Mesendoderm (in vitro differentiated cells): Measurements from ENCODE around the gene ZIK1.

ENCODE experiments used
- DNase-seq: peaks from one replicate; pipeline ENCODE4 v3.0.0; 2013
- H2AK5ac ChIP-seq: 2 replicates; pipeline ENCODE4 v1.6.1; 2013; ENCODE audit warnings: low read length, inconsistent platforms
- H2BK120ac ChIP-seq: 2 replicates; pipeline ENCODE4 v1.6.1; 2013; ENCODE audit warnings: low read depth, mild to moderate bottlenecking, low read length, moderate library complexity, mixed read lengths
- H2BK15ac ChIP-seq: replicated peaks from 2 replicates; pipeline ENCODE4 v1.6.1; 2013; ENCODE audit warnings: low read depth, mild to moderate bottlenecking, moderate library complexity
- H2BK5ac ChIP-seq: 2 replicates; pipeline ENCODE4 v1.6.1; 2013; ENCODE audit warnings: low read length, inconsistent platforms
- H3K18ac ChIP-seq: 2 replicates; pipeline ENCODE4 v1.6.1; 2013; ENCODE audit warnings: mild to moderate bottlenecking, low read length, mixed read lengths
- H3K23ac ChIP-seq: one replicate; pipeline ENCODE4 v1.6.1; 2013; ENCODE audit warnings: low read length
- H3K27ac ChIP-seq: 2 replicates; pipeline ENCODE4 v1.5.1; 2013; ENCODE audit warnings: low read depth, mild to moderate bottlenecking, inconsistent platforms, low read length, moderate library complexity
- H3K27me3 ChIP-seq: 2 replicates; pipeline ENCODE4 v1.6.1; 2013; ENCODE audit warnings: low read length, control low read depth, mild to moderate bottlenecking, inconsistent platforms; ENCODE audit not compliant: insufficient read depth, poor library complexity
- H3K36me3 ChIP-seq: 2 replicates; pipeline ENCODE4 v1.6.1; 2013; ENCODE audit warnings: low read length, inconsistent platforms; ENCODE audit not compliant: control insufficient read depth, insufficient read depth
- H3K4ac ChIP-seq: one replicate; pipeline ENCODE4 v1.6.1; 2013; ENCODE audit warnings: low read depth, mild to moderate bottlenecking, low read length, moderate library complexity
- H3K4me1 ChIP-seq: 2 replicates; pipeline ENCODE4 v1.6.1; 2013; ENCODE audit warnings: low read depth, low read length, inconsistent platforms; ENCODE audit not compliant: control insufficient read depth
- H3K4me2 ChIP-seq: 2 replicates; pipeline ENCODE4 v1.6.1; 2013; ENCODE audit warnings: low read length
- H3K4me3 ChIP-seq: 2 replicates; pipeline ENCODE4 v1.5.1; 2013; ENCODE audit warnings: mild to moderate bottlenecking, low read length
- H3K56ac ChIP-seq: one replicate; pipeline ENCODE4 v1.6.1; 2013; ENCODE audit warnings: low read length
- H3K79me1 ChIP-seq: 2 replicates; pipeline ENCODE4 v1.6.1; 2013; ENCODE audit warnings: low read length, inconsistent platforms
- H3K79me2 ChIP-seq: 2 replicates; pipeline ENCODE4 v1.6.1; 2013; ENCODE audit warnings: mild to moderate bottlenecking, low read length; ENCODE audit not compliant: control insufficient read depth, insufficient read depth
- H3K9ac ChIP-seq: 2 replicates; pipeline ENCODE4 v1.6.1; 2013; ENCODE audit warnings: low read length, inconsistent platforms
- H4K5ac ChIP-seq: one replicate; pipeline ENCODE4 v1.6.1; 2013; ENCODE audit warnings: low read length
- H4K8ac ChIP-seq: one replicate; pipeline ENCODE4 v1.6.1; 2013; ENCODE audit warnings: low read depth, mild to moderate bottlenecking, control low read depth, low read length, moderate library complexity
- WGBS: extraction: QIAGEN DNeasy Blood & Tissue Kit; methylation state at CpG from one replicate; pipeline ENCODE4 v1.1.7; 2013; ENCODE audit warnings: low lambda C conversion rate, missing lambda C conversion rate; ENCODE audit not compliant: insufficient coverage; ENCODE audit errors: extremely low coverage; 5-methylcytosine and 5-hydroxymethylcytosine counted together

Gene ZIK1

GRCh38 chr19:57583104-57583520, 833 bp upstream of the ZIK1 start:
- Histone ChIP-seq H2AK5ac (no peak overlapping the region), H3K27me3 (no peaks in the 10 kb centered on the region), H3K4me3 (no peak overlapping the region), H2BK120ac (no peak overlapping the region), H3K27ac (no peak overlapping the region), H3K23ac (no peak overlapping the region), H3K79me1 (peaks cover 23% of the 10 kb centered on the region), H3K36me3 (peaks cover 2% of the 10 kb centered on the region), H3K9ac (peak overlapping the region; percentile 28), H4K8ac (no peak overlapping the region), H3K4me1 (no peaks in the 10 kb centered on the region), H3K18ac (peak overlapping the region; percentile 5), H3K56ac (peak overlapping the region; percentile 95), H3K79me2 (peaks cover 13% of the 10 kb centered on the region), H3K4ac (peak overlapping the region; percentile 26), H2BK5ac (no peak overlapping the region), H3K4me2 (peak overlapping the region; percentile 86), H2BK15ac (no peak overlapping the region), H4K5ac (no peak overlapping the region)
- no peak for DNase-seq
- no CpG with 5 or more reads among the region's 21 CpGs for WGBS

GRCh38 chr19:57587529-57587928, 3.6 kb downstream of the ZIK1 start:
- no CpG with 5 or more reads among the region's 1 CpG for WGBS
- Histone ChIP-seq H3K36me3 (peaks cover 18% of the 10 kb centered on the region), H3K79me2 (peaks cover 15% of the 10 kb centered on the region), H3K4me3 (no peak overlapping the region), H4K5ac (no peak overlapping the region), H2BK5ac (no peak overlapping the region), H3K18ac (no peak overlapping the region), H4K8ac (no peak overlapping the region), H3K56ac (no peak overlapping the region), H3K27me3 (no peaks in the 10 kb centered on the region), H3K4ac (no peak overlapping the region), H2BK120ac (no peak overlapping the region), H3K79me1 (peaks cover 26% of the 10 kb centered on the region), H3K27ac (no peak overlapping the region), H3K9ac (no peak overlapping the region), H3K23ac (no peak overlapping the region), H3K4me1 (no peaks in the 10 kb centered on the region), H3K4me2 (no peak overlapping the region), H2BK15ac (no peak overlapping the region), H2AK5ac (no peak overlapping the region)
- no peak for DNase-seq

- Histone ChIP-seq H3K23ac (no peak overlapping the region), H3K79me1 (peaks cover 10% of the 10 kb centered on the region), H3K9ac (no peak overlapping the region), H3K27me3 (no peaks in the 10 kb centered on the region), H2BK15ac (no peak overlapping the region), H3K4me1 (peaks cover 2% of the 10 kb centered on the region), H3K4ac (no peak overlapping the region), H3K36me3 (no peaks in the 10 kb centered on the region), H3K56ac (no peak overlapping the region), H4K5ac (no peak overlapping the region), H3K27ac (no peak overlapping the region), H3K18ac (no peak overlapping the region), H2AK5ac (no peak overlapping the region), H3K79me2 (no peaks in the 10 kb centered on the region), H4K8ac (no peak overlapping the region), H2BK5ac (no peak overlapping the region), H3K4me2 (no peak overlapping the region), H3K4me3 (no peak overlapping the region), H2BK120ac (no peak overlapping the region)
- whole genome bisulfite sequencing, result no CpG with 5 or more reads among the region's 8 CpGs
- DNase-seq, result no peak
Measured at GRCh38 chr19:57599377-57599760, 15.4 kb downstream of the ZIK1 start.

GRCh38 chr19:57599761-57600383, 15.9 kb downstream of the ZIK1 start, which contains the start of gene ZNF530:
ZNF530 (plus strand) TSS chr19:57599885; CDS start chr19:57604346, 4,461 bp downstream.
- Histone ChIP-seq H3K4me1 (peaks cover 2% of the 10 kb centered on the region), H3K4me2 (peak within 1 kb of the TSS; percentile 85), H2BK120ac (no peak within 1 kb of the TSS), H3K9ac (peak within 1 kb of the TSS; percentile 90), H3K79me1 (peaks cover 10% of the 10 kb centered on the region), H2BK15ac (no peak within 1 kb of the TSS), H3K27ac (no peak within 1 kb of the TSS), H2BK5ac (no peak within 1 kb of the TSS), H3K4ac (no peak within 1 kb of the TSS), H3K23ac (no peak within 1 kb of the TSS), H4K8ac (no peak within 1 kb of the TSS), H3K79me2 (no peaks in the 10 kb centered on the region), H2AK5ac (no peak within 1 kb of the TSS), H3K27me3 (no peaks in the 10 kb centered on the region), H3K18ac (no peak within 1 kb of the TSS), H3K56ac (peak within 1 kb of the TSS; percentile 92), H3K4me3 (peak within 1 kb of the TSS; percentile 92), H4K5ac (no peak within 1 kb of the TSS), H3K36me3 (no peaks in the 10 kb centered on the region)
- no CpG with 5 or more reads among the region's 53 CpGs for WGBS
- peak; percentile 97 for DNase-seq

GRCh38 chr19:57606931-57607330, 23.0 kb downstream of the ZIK1 start:
- Histone ChIP-seq H3K56ac (no peak overlapping the region), H2BK15ac (no peak overlapping the region), H3K23ac (no peak overlapping the region), H2BK5ac (no peak overlapping the region), H4K8ac (no peak overlapping the region), H2AK5ac (no peak overlapping the region), H3K18ac (no peak overlapping the region), H3K9ac (no peak overlapping the region), H3K27ac (no peak overlapping the region), H3K79me1 (peaks cover 3% of the 10 kb centered on the region), H2BK120ac (no peak overlapping the region), H3K36me3 (peaks cover 7% of the 10 kb centered on the region), H4K5ac (no peak overlapping the region), H3K27me3 (no peaks in the 10 kb centered on the region), H3K4me2 (no peak overlapping the region), H3K79me2 (no peaks in the 10 kb centered on the region), H3K4ac (no peak overlapping the region), H3K4me1 (no peaks in the 10 kb centered on the region), H3K4me3 (no peak overlapping the region)
- DNase-seq, result no peak
- WGBS, result no CpG with 5 or more reads among the region's 5 CpGs

- H4K5ac ChIP-seq, result no peak overlapping the region
- H3K23ac ChIP-seq, result no peak overlapping the region
- H3K9ac ChIP-seq, result no peak overlapping the region
- H3K18ac ChIP-seq, result no peak overlapping the region
- H2BK5ac ChIP-seq, result no peak overlapping the region
- no peak overlapping the region for H3K56ac ChIP-seq
- no CpG with 5 or more reads among the region's 4 CpGs for WGBS
- no peak overlapping the region for H3K4me2 ChIP-seq
- peaks cover 2% of the 10 kb centered on the region for H3K4me1 ChIP-seq
- H3K36me3 ChIP-seq, result peaks cover 11% of the 10 kb centered on the region
- H2BK15ac ChIP-seq, result no peak overlapping the region
- H3K79me2 ChIP-seq, result peaks cover 20% of the 10 kb centered on the region
- DNase-seq, result no peak
- no peak overlapping the region for H3K4me3 ChIP-seq
- H3K27ac ChIP-seq, result no peak overlapping the region
- H3K4ac ChIP-seq, result no peak overlapping the region
- H2AK5ac ChIP-seq, result no peak overlapping the region
- H3K27me3 ChIP-seq, result no peaks in the 10 kb centered on the region
- no peak overlapping the region for H4K8ac ChIP-seq
- peaks cover 14% of the 10 kb centered on the region for H3K79me1 ChIP-seq
- no peak overlapping the region for H2BK120ac ChIP-seq
Measured at GRCh38 chr19:57611113-57611512, 27.2 kb downstream of the ZIK1 start.
